NCI-H1092 treated with DMSO at 0.1 percent for 48 hours (cell line): ENCODE results near the gene CCNY.

Experiments
- DNase-seq: peaks from one replicate; lab custom pipeline; 2025; lab: John Stamatoyannopoulos, UW

CCNY gene

GRCh38 chr10:35486297-35486990 lies 150.1 kb downstream of the CCNY start:
- DNase-seq = no peak

GRCh38 chr10:35487336-35488034 lies 151.2 kb downstream of the CCNY start:
- DNase-seq = no peak

- DNase-seq = no peak
Observed at GRCh38 chr10:35488228-35488627, 151.9 kb downstream of the CCNY start.

- no peak for DNase-seq
Observed at GRCh38 chr10:35492386-35493195, 156.3 kb downstream of the CCNY start.

- DNase-seq = no peak
Observed at GRCh38 chr10:35493196-35494118, 157.1 kb downstream of the CCNY start.

- DNase-seq = no peak
Observed at GRCh38 chr10:35495521-35496119, 159.3 kb downstream of the CCNY start.

- no peak for DNase-seq
Observed at GRCh38 chr10:35497909-35498308, 161.6 kb downstream of the CCNY start.

GRCh38 chr10:35498693-35499092 lies 162.4 kb downstream of the CCNY start:
- no peak for DNase-seq

GRCh38 chr10:35501923-35502322 lies 165.6 kb downstream of the CCNY start:
- DNase-seq = no peak

- no peak for DNase-seq
Observed at GRCh38 chr10:35502692-35503091, 166.4 kb downstream of the CCNY start.

GRCh38 chr10:35503578-35503977 lies 167.3 kb downstream of the CCNY start:
- DNase-seq = no peak

GRCh38 chr10:35504132-35504531 lies 167.8 kb downstream of the CCNY start:
- DNase-seq = no peak

- no peak for DNase-seq
Observed at GRCh38 chr10:35505241-35505873, 169.0 kb downstream of the CCNY start.

GRCh38 chr10:35506741-35507140 lies 170.4 kb downstream of the CCNY start:
- no peak for DNase-seq

GRCh38 chr10:35507519-35508109 lies 171.3 kb downstream of the CCNY start:
- DNase-seq = no peak

GRCh38 chr10:35508647-35509046 lies 172.3 kb downstream of the CCNY start:
- no peak for DNase-seq

GRCh38 chr10:35510891-35511290 lies 174.6 kb downstream of the CCNY start:
- DNase-seq = no peak

- no peak for DNase-seq
Observed at GRCh38 chr10:35511647-35512046, 175.3 kb downstream of the CCNY start.

GRCh38 chr10:35516102-35516670 lies 179.9 kb downstream of the CCNY start:
- no peak for DNase-seq
